ENCODE results near the gene EBI3.

- TF ChIP-seq RAD21 (IDR thresholded peaks at IDR 0.05 in 1 of 2, conservative IDR thresholded peaks at IDR 0.05 in 1 of 2; ENCODE audit: low read depth in 2 of 2, low read length in 2 of 2) (no peak), POLR2A (IDR thresholded peaks at IDR 0.05; ENCODE audit: control extremely low read depth in 1 of 2, low read depth in 2 of 2, low read length in 2 of 2) (no peak), SUZ12 (IDR thresholded peaks at IDR 0.05; ENCODE audit: low read length) (no peak), MAFK (IDR thresholded peaks at IDR 0.05; ENCODE audit: low read depth, low read length) (no peak), KDM1A (IDR thresholded peaks at IDR 0.05; ENCODE audit: borderline replicate concordance, low read length) (no peak), CEBPB (IDR thresholded peaks at IDR 0.05; ENCODE audit: low read depth, low read length) (no peak), RXRA (IDR thresholded peaks at IDR 0.05; ENCODE audit: insufficient read depth, low read depth, low read length) (no peak)
Observed at GRCh38 chr19:4217429-4218264, 11.7 kb upstream of the EBI3 start.

All from H1 (cell line).